ENCODE measurements around the gene ARHGDIA.

The ARHGDIA gene

GRCh38 chr17:81825841-81826466 lies 45.2 kb downstream of the ARHGDIA start:
- Histone ChIP-seq H3K9me3 (ENCODE audit: control insufficient read depth, insufficient read depth, low read length) (no peaks in the 10 kb centered on the region), H3K36me3 (ENCODE audit: insufficient read depth, low read length) (no peaks in the 10 kb centered on the region), H3K4me1 (ENCODE audit: insufficient read depth, low read length) (peaks cover 9% of the 10 kb centered on the region; the same call in 1 of the 2 replicates), H3K9ac (ENCODE audit: low read depth, low read length) (no peak overlapping the region)

GRCh38 chr17:81824595-81824994 lies 46.5 kb downstream of the ARHGDIA start:
- H3K4me1 ChIP-seq (ENCODE audit: insufficient read depth, low read length) = peaks cover 9% of the 10 kb centered on the region; the same call in 1 of the 2 replicates
- no peaks in the 10 kb centered on the region for H3K36me3 ChIP-seq (ENCODE audit: insufficient read depth, low read length)
- no peaks in the 10 kb centered on the region for H3K9me3 ChIP-seq (ENCODE audit: control insufficient read depth, insufficient read depth, low read length)
- no peak overlapping the region for H3K9ac ChIP-seq (ENCODE audit: low read depth, low read length)

GRCh38 chr17:81823820-81824550 lies 47.2 kb downstream of the ARHGDIA start:
- no peaks in the 10 kb centered on the region for H3K9me3 ChIP-seq (ENCODE audit: control insufficient read depth, insufficient read depth, low read length)
- H3K9ac ChIP-seq (ENCODE audit: low read depth, low read length) = no peak overlapping the region
- peaks cover 9% of the 10 kb centered on the region; the same call in 1 of the 2 replicates for H3K4me1 ChIP-seq (ENCODE audit: insufficient read depth, low read length)
- no peaks in the 10 kb centered on the region for H3K36me3 ChIP-seq (ENCODE audit: insufficient read depth, low read length)

DNA sequence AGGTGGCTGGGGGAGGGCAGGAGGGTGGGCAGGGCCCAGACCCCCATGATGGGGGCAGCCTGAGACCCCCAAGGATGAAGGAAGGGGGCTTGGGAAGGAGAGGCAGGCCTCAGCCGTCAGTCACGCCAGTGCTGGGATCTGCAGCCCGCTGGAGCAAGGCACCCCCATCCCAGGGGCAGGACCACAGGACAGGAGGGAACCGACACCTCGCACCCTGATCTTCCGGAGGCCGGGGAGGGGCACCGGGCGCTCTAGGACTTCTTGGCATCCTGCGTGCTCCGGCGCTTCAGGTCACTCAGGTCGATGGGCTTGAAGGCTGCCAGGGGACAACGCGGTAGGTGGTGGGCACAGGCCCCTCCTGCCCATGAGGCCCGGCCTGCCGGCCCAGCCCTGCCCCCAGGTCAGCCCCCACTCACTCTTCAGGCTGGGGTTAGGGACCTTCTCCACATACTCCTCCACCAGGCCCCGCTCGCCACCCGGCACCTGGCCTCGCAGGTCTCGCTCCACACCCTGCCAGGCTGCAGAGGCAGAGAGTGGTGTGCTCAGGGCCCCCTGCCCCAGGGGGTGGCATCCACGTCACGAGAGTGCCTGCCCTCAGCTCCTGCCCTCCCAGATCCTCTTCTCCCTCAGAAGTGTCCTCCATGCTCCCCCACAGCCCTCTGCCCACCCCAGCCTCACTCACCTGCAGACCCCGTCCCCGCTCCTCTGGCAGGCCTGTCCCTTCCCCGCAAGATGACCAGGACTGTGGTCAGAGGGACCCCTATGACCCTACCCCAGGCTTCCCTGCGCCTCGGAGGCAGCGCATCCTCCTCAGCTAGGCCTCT lies 47.9 kb downstream of the ARHGDIA start:
- H3K9me3 ChIP-seq (ENCODE audit: control insufficient read depth, insufficient read depth, low read length) = no peaks in the 10 kb centered on the region
- H3K4me1 ChIP-seq (ENCODE audit: insufficient read depth, low read length) = peaks cover 3% of the 10 kb centered on the region; the same call in 1 of the 2 replicates
- no peaks in the 10 kb centered on the region for H3K36me3 ChIP-seq (ENCODE audit: insufficient read depth, low read length)
- no peak overlapping the region for H3K9ac ChIP-seq (ENCODE audit: low read depth, low read length)

DNA sequence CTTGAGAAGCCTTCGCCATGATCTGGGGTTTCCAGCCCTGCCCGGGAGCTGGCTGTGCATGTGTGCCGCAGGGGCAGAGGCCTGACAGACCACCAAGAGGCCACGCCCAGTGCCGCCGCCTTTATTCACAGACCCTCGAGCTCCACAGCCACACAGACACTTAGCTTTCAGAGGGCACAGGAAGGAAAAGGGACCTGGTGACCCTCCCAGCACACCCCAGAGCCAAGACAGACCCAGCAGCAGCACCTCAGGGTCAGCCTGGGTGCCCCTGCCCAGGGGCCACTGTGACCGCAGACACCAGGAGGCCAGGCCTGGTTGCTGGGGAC lies 48.9 kb downstream of the ARHGDIA start:
- no peaks in the 10 kb centered on the region for H3K9me3 ChIP-seq (ENCODE audit: control insufficient read depth, insufficient read depth, low read length)
- no peak overlapping the region for H3K9ac ChIP-seq (ENCODE audit: low read depth, low read length)
- H3K4me1 ChIP-seq (ENCODE audit: insufficient read depth, low read length) = peaks cover 3% of the 10 kb centered on the region; the same call in 1 of the 2 replicates
- no peaks in the 10 kb centered on the region for H3K36me3 ChIP-seq (ENCODE audit: insufficient read depth, low read length)

- no peak overlapping the region for H3K9ac ChIP-seq (ENCODE audit: low read depth, low read length)
- H3K36me3 ChIP-seq (ENCODE audit: insufficient read depth, low read length) = no peaks in the 10 kb centered on the region
- peaks cover 3% of the 10 kb centered on the region; the same call in 1 of the 2 replicates for H3K4me1 ChIP-seq (ENCODE audit: insufficient read depth, low read length)
- no peaks in the 10 kb centered on the region for H3K9me3 ChIP-seq (ENCODE audit: control insufficient read depth, insufficient read depth, low read length)
These were observed 49.4 kb downstream of the ARHGDIA start for GRCh38 chr17:81821603-81822311.

- no peak overlapping the region for H3K9ac ChIP-seq (ENCODE audit: low read depth, low read length)
- H3K4me1 ChIP-seq (ENCODE audit: insufficient read depth, low read length) = peaks cover 3% of the 10 kb centered on the region; the same call in 1 of the 2 replicates
- H3K9me3 ChIP-seq (ENCODE audit: control insufficient read depth, insufficient read depth, low read length) = no peaks in the 10 kb centered on the region
- H3K36me3 ChIP-seq (ENCODE audit: insufficient read depth, low read length) = no peaks in the 10 kb centered on the region
These were observed 50.0 kb downstream of the ARHGDIA start for GRCh38 chr17:81821147-81821546.

DNA sequence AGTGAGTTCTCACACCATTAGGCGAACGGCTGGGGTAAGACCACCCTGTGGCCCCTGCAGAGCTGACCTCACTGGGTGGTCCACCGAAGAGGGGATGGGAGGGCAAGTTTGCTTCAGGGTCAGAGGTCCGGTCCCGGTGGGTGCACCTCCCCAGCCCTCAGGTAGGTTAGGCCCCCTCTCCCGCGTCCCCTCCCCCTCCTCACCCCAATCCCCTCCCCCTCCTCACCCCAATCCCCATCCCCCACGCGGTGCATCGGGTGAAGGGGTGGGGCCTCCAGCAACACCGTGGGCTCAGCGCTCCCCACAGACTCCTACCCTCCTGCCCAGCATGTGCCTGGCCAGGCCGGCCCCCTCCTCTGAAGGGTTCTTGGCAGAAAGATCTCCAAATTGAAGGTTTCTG lies 51.4 kb downstream of the ARHGDIA start:
- peaks cover 5% of the 10 kb centered on the region; the same call in 1 of the 2 replicates for H3K4me1 ChIP-seq (ENCODE audit: insufficient read depth, low read length)
- H3K36me3 ChIP-seq (ENCODE audit: insufficient read depth, low read length) = no peaks in the 10 kb centered on the region
- no peaks in the 10 kb centered on the region for H3K9me3 ChIP-seq (ENCODE audit: control insufficient read depth, insufficient read depth, low read length)
- H3K9ac ChIP-seq (ENCODE audit: low read depth, low read length) = no peak overlapping the region

DNA sequence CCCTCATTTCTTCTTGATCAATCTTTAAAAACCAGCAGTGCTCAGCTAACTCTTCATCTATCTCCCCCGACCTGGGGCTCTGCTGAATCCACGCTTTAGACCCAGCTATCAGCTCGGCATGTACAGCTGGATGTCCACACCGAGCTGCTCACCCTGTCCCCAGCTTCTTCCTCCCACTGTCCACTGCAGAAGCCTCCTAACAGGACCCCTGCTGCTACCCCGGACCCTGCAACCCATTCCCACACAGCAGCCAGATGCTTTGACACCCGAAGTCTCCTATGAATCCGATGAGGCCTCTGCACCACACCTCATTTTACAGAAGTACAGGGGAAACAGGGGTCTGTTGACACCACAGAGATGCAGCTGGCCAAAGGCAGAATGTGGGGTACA lies 53.4 kb downstream of the ARHGDIA start:
- Histone ChIP-seq H3K4me1 (ENCODE audit: insufficient read depth, low read length) (peaks cover 5% of the 10 kb centered on the region; the same call in 1 of the 2 replicates), H3K36me3 (ENCODE audit: insufficient read depth, low read length) (no peaks in the 10 kb centered on the region), H3K9me3 (ENCODE audit: control insufficient read depth, insufficient read depth, low read length) (no peaks in the 10 kb centered on the region), H3K9ac (ENCODE audit: low read depth, low read length) (no peak overlapping the region)
